ENCODE data around the gene ASCL1.

Gene ASCL1

DNA sequence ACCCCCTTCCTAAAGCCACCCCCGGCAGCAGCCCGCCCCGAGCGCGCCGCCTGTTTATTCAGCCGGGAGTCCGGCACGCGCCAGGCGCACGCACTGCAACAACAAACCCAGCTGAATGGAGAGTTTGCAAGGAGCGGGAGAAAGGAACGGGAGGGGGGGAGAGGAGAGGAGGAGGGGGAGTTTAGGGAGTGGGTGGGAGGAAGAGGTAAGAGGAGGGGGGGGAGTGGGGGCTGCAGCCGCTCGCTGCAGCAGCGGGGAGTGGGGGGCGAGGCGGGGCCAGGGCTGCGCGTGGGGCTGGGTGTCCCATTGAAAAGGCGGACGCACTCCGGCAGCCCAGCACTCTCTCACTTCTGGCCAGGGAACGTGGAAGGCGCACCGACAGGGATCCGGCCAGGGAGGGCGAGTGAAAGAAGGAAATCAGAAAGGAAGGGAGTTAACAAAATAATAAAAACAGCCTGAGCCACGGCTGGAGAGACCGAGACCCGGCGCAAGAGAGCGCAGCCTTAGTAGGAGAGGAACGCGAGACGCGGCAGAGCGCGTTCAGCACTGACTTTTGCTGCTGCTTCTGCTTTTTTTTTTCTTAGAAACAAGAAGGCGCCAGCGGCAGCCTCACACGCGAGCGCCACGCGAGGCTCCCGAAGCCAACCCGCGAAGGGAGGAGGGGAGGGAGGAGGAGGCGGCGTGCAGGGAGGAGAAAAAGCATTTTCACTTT lies at the start of gene ASCL1:
Gene ASCL1, plus strand, starts transcription at position 336 of the 712 bp plus-strand sequence. CDS start 571 bp downstream, outside the sequence.
- DNase-seq (ENCODE audit: low spot score in 2 of 2) (no peak), ATAC-seq (replicated peaks; ENCODE audit: extremely low read depth, poor library complexity, severe bottlenecking) (peak; percentile 14)
- peaks cover 17% of the 10 kb centered on the region for H3K4me1 Mint-ChIP-seq
- no peak within 1 kb of the TSS for H3K27ac Mint-ChIP-seq (ENCODE audit: low read depth)
- peaks cover 3% of the 10 kb centered on the region for H3K36me3 Mint-ChIP-seq (ENCODE audit: insufficient read depth)
- peak within 1 kb of the TSS; percentile 65 for H3K4me3 Mint-ChIP-seq
- no peaks in the 10 kb centered on the region for H3K9me3 Mint-ChIP-seq
- H3K27me3 Mint-ChIP-seq = peaks cover 89% of the 10 kb centered on the region

- H3K9me3 Mint-ChIP-seq = no peaks in the 10 kb centered on the region
- H3K4me1 Mint-ChIP-seq = no peaks in the 10 kb centered on the region
- H3K36me3 Mint-ChIP-seq (ENCODE audit: insufficient read depth) = no peaks in the 10 kb centered on the region
- H3K4me3 Mint-ChIP-seq = no peak overlapping the region
- ATAC-seq (replicated peaks; ENCODE audit: extremely low read depth, poor library complexity, severe bottlenecking) (no peak), DNase-seq (ENCODE audit: low spot score in 2 of 2) (no peak)
- H3K27me3 Mint-ChIP-seq = peaks cover 11% of the 10 kb centered on the region
- H3K27ac Mint-ChIP-seq (ENCODE audit: low read depth) = no peak overlapping the region
These were observed 49.6 kb upstream of the ASCL1 start for GRCh38 chr12:102907918-102908317.

GRCh38 chr12:102910137-102910536 lies 47.3 kb upstream of the ASCL1 start:
- Mint-ChIP-seq H3K4me1 (no peaks in the 10 kb centered on the region), H3K9me3 (no peaks in the 10 kb centered on the region), H3K4me3 (no peak overlapping the region), H3K27ac (ENCODE audit: low read depth) (no peak overlapping the region), H3K36me3 (ENCODE audit: insufficient read depth) (no peaks in the 10 kb centered on the region), H3K27me3 (peaks cover 11% of the 10 kb centered on the region)
- ATAC-seq (replicated peaks; ENCODE audit: extremely low read depth, poor library complexity, severe bottlenecking) (no peak), DNase-seq (ENCODE audit: low spot score in 2 of 2) (no peak)

DNA sequence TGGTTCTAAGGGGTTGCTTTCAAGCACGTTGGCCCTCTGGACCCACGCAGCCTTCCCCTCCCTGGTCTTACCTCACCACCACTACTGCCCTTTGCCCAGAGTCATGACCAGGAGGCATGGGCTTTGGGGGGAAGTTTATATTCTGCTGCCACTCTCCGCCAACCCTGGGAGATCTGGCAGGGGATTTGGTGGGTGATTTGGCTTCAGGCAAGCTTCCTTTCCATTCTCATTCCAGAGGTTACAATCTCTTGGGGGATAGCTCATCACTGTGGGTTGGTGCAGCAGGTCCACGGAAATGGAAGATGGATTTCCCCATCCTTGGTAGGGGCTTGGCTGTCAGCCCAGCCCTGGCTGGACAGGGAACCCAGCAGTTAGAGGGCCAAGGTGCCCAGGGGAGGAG lies 46.7 kb upstream of the ASCL1 start:
- no peaks in the 10 kb centered on the region for H3K9me3 Mint-ChIP-seq
- H3K27ac Mint-ChIP-seq (ENCODE audit: low read depth) = no peak overlapping the region
- DNase-seq (ENCODE audit: low spot score in 2 of 2) (no peak), ATAC-seq (replicated peaks; ENCODE audit: extremely low read depth, poor library complexity, severe bottlenecking) (no peak)
- no peak overlapping the region for H3K4me3 Mint-ChIP-seq
- H3K27me3 Mint-ChIP-seq = peaks cover 11% of the 10 kb centered on the region
- H3K4me1 Mint-ChIP-seq = no peaks in the 10 kb centered on the region
- no peaks in the 10 kb centered on the region for H3K36me3 Mint-ChIP-seq (ENCODE audit: insufficient read depth)

- Mint-ChIP-seq H3K4me3 (no peak overlapping the region), H3K9me3 (no peaks in the 10 kb centered on the region), H3K27me3 (peaks cover 11% of the 10 kb centered on the region), H3K27ac (ENCODE audit: low read depth) (no peak overlapping the region), H3K4me1 (no peaks in the 10 kb centered on the region), H3K36me3 (ENCODE audit: insufficient read depth) (no peaks in the 10 kb centered on the region)
- ATAC-seq (replicated peaks; ENCODE audit: extremely low read depth, poor library complexity, severe bottlenecking) (no peak), DNase-seq (ENCODE audit: low spot score in 2 of 2) (no peak)
These were observed 46.2 kb upstream of the ASCL1 start for GRCh38 chr12:102911320-102911719.

- ATAC-seq (replicated peaks; ENCODE audit: extremely low read depth, poor library complexity, severe bottlenecking) (no peak), DNase-seq (ENCODE audit: low spot score in 2 of 2) (no peak)
- H3K4me3 Mint-ChIP-seq = no peak overlapping the region
- H3K27me3 Mint-ChIP-seq = peaks cover 11% of the 10 kb centered on the region
- no peak overlapping the region for H3K27ac Mint-ChIP-seq (ENCODE audit: low read depth)
- H3K36me3 Mint-ChIP-seq (ENCODE audit: insufficient read depth) = no peaks in the 10 kb centered on the region
- no peaks in the 10 kb centered on the region for H3K9me3 Mint-ChIP-seq
- H3K4me1 Mint-ChIP-seq = peaks cover under 1% of the 10 kb centered on the region
These were observed 45.2 kb upstream of the ASCL1 start for GRCh38 chr12:102912258-102912657.

DNA sequence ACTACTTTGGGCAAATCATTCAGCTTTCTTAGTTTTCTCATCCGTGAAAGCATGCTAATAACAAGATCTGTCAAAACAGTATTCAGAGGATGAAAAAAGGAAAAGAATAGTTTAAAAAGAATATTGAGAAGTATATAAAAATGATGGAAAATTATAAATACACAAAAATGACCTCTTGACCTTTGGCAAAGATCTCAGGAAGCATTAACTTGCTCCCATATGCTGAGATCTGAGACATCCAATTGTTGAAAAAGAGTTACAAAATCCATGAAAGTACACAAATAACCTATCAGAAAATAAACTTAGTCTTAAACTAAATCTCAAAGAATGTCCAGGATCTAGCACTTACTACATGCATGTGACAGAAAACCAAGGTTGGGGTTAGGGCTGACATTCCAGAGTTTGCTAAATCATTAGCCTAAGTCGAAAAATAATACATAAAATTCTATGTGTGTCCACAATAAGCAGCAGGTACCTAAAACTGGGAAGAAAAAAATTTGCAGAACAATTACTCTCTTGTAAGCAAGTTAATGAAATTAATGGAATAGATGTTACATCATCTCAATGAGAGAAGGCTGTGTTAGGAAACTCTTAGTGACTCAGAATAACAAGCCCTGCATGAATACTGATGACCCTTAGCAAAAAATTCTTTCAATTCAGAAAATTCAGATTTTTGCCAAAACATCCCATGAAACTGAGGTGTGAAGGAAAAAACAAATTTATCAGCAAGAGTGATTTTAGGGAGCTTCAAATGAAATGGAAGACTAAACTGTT lies 43.8 kb upstream of the ASCL1 start:
- Mint-ChIP-seq H3K9me3 (no peaks in the 10 kb centered on the region), H3K27ac (ENCODE audit: low read depth) (no peak overlapping the region), H3K27me3 (peaks cover 11% of the 10 kb centered on the region), H3K4me3 (no peak overlapping the region), H3K4me1 (peaks cover 7% of the 10 kb centered on the region), H3K36me3 (ENCODE audit: insufficient read depth) (no peaks in the 10 kb centered on the region)
- DNase-seq (ENCODE audit: low spot score in 2 of 2) (no peak), ATAC-seq (replicated peaks; ENCODE audit: extremely low read depth, poor library complexity, severe bottlenecking) (no peak)

- Mint-ChIP-seq H3K27ac (ENCODE audit: low read depth) (peak overlapping the region; percentile 32), H3K9me3 (no peaks in the 10 kb centered on the region), H3K36me3 (ENCODE audit: insufficient read depth) (no peaks in the 10 kb centered on the region), H3K4me3 (peak overlapping the region; percentile 65), H3K27me3 (peaks cover 5% of the 10 kb centered on the region), H3K4me1 (peaks cover 7% of the 10 kb centered on the region)
- DNase-seq (ENCODE audit: low spot score in 2 of 2) (no peak), ATAC-seq (replicated peaks; ENCODE audit: extremely low read depth, poor library complexity, severe bottlenecking) (no peak)
These were observed 41.0 kb upstream of the ASCL1 start for GRCh38 chr12:102916252-102917025.

- ATAC-seq (replicated peaks; ENCODE audit: extremely low read depth, poor library complexity, severe bottlenecking) = peak; percentile 65
- peaks cover 7% of the 10 kb centered on the region for H3K27me3 Mint-ChIP-seq
- H3K9me3 Mint-ChIP-seq = no peaks in the 10 kb centered on the region
- peak within 1 kb of the TSS; percentile 32 for H3K27ac Mint-ChIP-seq (ENCODE audit: low read depth)
- DNase-seq (ENCODE audit: low spot score in 2 of 2) = no peak
- H3K36me3 Mint-ChIP-seq (ENCODE audit: insufficient read depth) = no peaks in the 10 kb centered on the region
- peak within 1 kb of the TSS; percentile 65 for H3K4me3 Mint-ChIP-seq
- peaks cover 7% of the 10 kb centered on the region for H3K4me1 Mint-ChIP-seq
These were observed 40.3 kb upstream of the ASCL1 start, which contains the start of gene PAH for GRCh38 chr12:102917026-102917787. PAH (minus strand) TSS chr12:102917244; CDS start chr12:102917130, 114 bp downstream.

DNA sequence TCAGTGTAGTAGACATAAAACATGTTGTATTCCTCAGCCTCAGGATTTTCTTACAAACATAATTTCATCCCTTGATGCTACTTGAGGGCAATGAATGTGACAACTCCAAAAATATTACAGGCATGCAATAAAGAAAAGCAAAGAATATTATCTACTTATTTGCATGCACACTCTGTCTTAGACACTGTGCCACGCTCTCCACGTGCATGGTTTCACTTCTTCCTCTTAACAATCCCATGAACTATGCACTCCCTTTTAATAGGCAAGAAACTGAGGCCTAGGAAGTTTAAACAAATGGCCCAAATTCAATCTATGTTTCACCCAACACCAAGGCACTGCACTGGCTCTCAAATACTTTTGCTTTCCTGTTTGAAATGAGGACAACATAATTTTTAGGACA lies 38.6 kb upstream of the ASCL1 start:
- Mint-ChIP-seq H3K4me1 (peaks cover 7% of the 10 kb centered on the region), H3K27ac (ENCODE audit: low read depth) (no peak overlapping the region), H3K36me3 (ENCODE audit: insufficient read depth) (no peaks in the 10 kb centered on the region), H3K27me3 (peaks cover 11% of the 10 kb centered on the region), H3K9me3 (no peaks in the 10 kb centered on the region), H3K4me3 (no peak overlapping the region)
- DNase-seq (ENCODE audit: low spot score in 2 of 2) (no peak), ATAC-seq (replicated peaks; ENCODE audit: extremely low read depth, poor library complexity, severe bottlenecking) (no peak)

- Mint-ChIP-seq H3K36me3 (ENCODE audit: insufficient read depth) (no peaks in the 10 kb centered on the region), H3K4me3 (no peak overlapping the region), H3K27ac (ENCODE audit: low read depth) (no peak overlapping the region), H3K4me1 (peaks cover 7% of the 10 kb centered on the region), H3K9me3 (no peaks in the 10 kb centered on the region), H3K27me3 (peaks cover 11% of the 10 kb centered on the region)
- ATAC-seq (replicated peaks; ENCODE audit: extremely low read depth, poor library complexity, severe bottlenecking) (no peak), DNase-seq (ENCODE audit: low spot score in 2 of 2) (no peak)
These were observed 37.2 kb upstream of the ASCL1 start for GRCh38 chr12:102920271-102920670.

- H3K9me3 Mint-ChIP-seq = no peaks in the 10 kb centered on the region
- no peaks in the 10 kb centered on the region for H3K36me3 Mint-ChIP-seq (ENCODE audit: insufficient read depth)
- H3K27ac Mint-ChIP-seq (ENCODE audit: low read depth) = no peak overlapping the region
- no peak overlapping the region for H3K4me3 Mint-ChIP-seq
- H3K27me3 Mint-ChIP-seq = peaks cover 11% of the 10 kb centered on the region
- ATAC-seq (replicated peaks; ENCODE audit: extremely low read depth, poor library complexity, severe bottlenecking) = no peak
- no peak for DNase-seq (ENCODE audit: low spot score in 2 of 2)
- H3K4me1 Mint-ChIP-seq = peaks cover 7% of the 10 kb centered on the region
These were observed 36.2 kb upstream of the ASCL1 start for GRCh38 chr12:102921240-102921639.

All from central memory CD8-positive, alpha-beta T cell (primary cell).